HepG2 (cell line): Measurements from ENCODE around the gene MYCBP2. TPM values are rescaled to one million over a fixed set of nuclear protein-coding genes. Genes with fewer than 3 reads are reported as not detected.

Source experiments
- ATAC-seq: fragments of 200-7000 bp; cut with Tn5 transposase; 3 replicates; pipeline ENCODE4 v1.9.1; 2020; ENCODE audit warnings: mild to moderate bottlenecking, moderate library complexity
- BruUV-seq: library from RNA; stranded (reverse); fragments of 400-500 nt; replicated peaks from 2 replicates; lab custom pipeline; 2021; lab: Mats Ljungman, UMichigan
- CTCF ChIA-PET: fragments of 300-600 bp; formaldehyde crosslinking; extraction: SDS; loops from one replicate; lab custom pipeline; 2021; ENCODE audit warnings: low total read pairs, inconsistent platforms, low intra/inter-chr PET ratio; lab: Yijun Ruan, JAX
- POLR2A ChIA-PET: fragments of 350-600 bp; sonication (Branson Sonifier 250); formaldehyde crosslinking; loops from one replicate; lab custom pipeline; 2020; ENCODE audit warnings: antibody characterized with exemption, inconsistent platforms; lab: Yijun Ruan, JAX
- DNase-seq: peaks from one replicate; pipeline ENCODE4 v3.0.0-alpha.2; 2015; ENCODE audit warnings: low spot score
- FAIRE-seq: peaks from 3 replicates; lab custom pipeline; 2011; peaks lifted over from hg19 to GRCh38; lab: Jason Lieb, UNC
- H2AFZ ChIP-seq: one replicate; pipeline ENCODE4 v1.6.1; 2011; ENCODE audit warnings: low read length, inconsistent platforms
- H3K27ac ChIP-seq: fragments of 300-600 bp; 3 replicates; pipeline ENCODE4 v1.8.0; 2011; ENCODE audit warnings: mixed run types, mild to moderate bottlenecking, mixed read lengths, low read length, inconsistent platforms; ENCODE audit not compliant: insufficient read depth; ENCODE audit errors: extremely low read length
- H3K27me3 ChIP-seq, 2 experiments: fragments of 200-600 bp in 1 of 2; 2 replicates in 1 of 2; 3 replicates in 1 of 2; pipeline versions ENCODE4 v1.6.0 to v1.8.0; 2011; ENCODE audit warnings: low read length in 2 of 2, mild to moderate bottlenecking in 2 of 2, moderate library complexity in 2 of 2, inconsistent platforms in 1 of 2; ENCODE audit not compliant: insufficient read depth in 2 of 2, control insufficient read depth in 1 of 2
- H3K36me3 ChIP-seq, 2 experiments: fragments of 200-600 bp in 1 of 2; replicated peaks in 1 of 2; 2 replicates in 1 of 2; 3 replicates in 1 of 2; pipeline versions ENCODE4 v1.5.1 to v1.8.0; 2011; ENCODE audit warnings: low read length in 2 of 2, inconsistent platforms in 1 of 2; ENCODE audit not compliant: insufficient read depth in 2 of 2, control insufficient read depth in 1 of 2
- H3K4me1 ChIP-seq: 2 replicates; pipeline ENCODE4 v1.5.1; 2012; ENCODE audit warnings: low read length, inconsistent platforms; ENCODE audit not compliant: insufficient read depth
- H3K4me2 ChIP-seq: 2 replicates; pipeline ENCODE4 v1.6.0; 2011; ENCODE audit warnings: low read depth, low read length, inconsistent platforms
- H3K4me3 ChIP-seq, 3 experiments: fragments of 200-600 bp in 1 of 3; sonication (generic), shearing (Covaris generic) in 1 of 3; replicated peaks in 1 of 3; 2 replicates each; pipeline ENCODE4 v1.5.1; 2011 to 2016; ENCODE audit warnings: low read length in 3 of 3, inconsistent platforms in 2 of 3, low read depth in 2 of 3, mild to moderate bottlenecking in 2 of 3, control low read depth in 1 of 3, mixed read lengths in 1 of 3; ENCODE audit not compliant: insufficient read depth in 1 of 3
- H3K79me2 ChIP-seq: one replicate; pipeline ENCODE4 v1.6.1; 2011; ENCODE audit warnings: low read length, inconsistent platforms; ENCODE audit not compliant: insufficient read depth
- H3K9ac ChIP-seq: 2 replicates; pipeline ENCODE4 v1.6.0; 2011; ENCODE audit warnings: mild to moderate bottlenecking, low read depth, low read length, inconsistent platforms; ENCODE audit not compliant: insufficient read depth
- H3K9me3 ChIP-seq: 2 replicates; pipeline ENCODE4 v1.5.1; 2012; ENCODE audit warnings: mild to moderate bottlenecking, low read length
- H4K20me1 ChIP-seq: 2 replicates; pipeline ENCODE4 v1.6.0; 2011; ENCODE audit warnings: inconsistent platforms, mild to moderate bottlenecking, low read length, moderate library complexity; ENCODE audit not compliant: insufficient read depth
- ARID5B ChIP-seq: IDR thresholded peaks from 2 replicates; pipeline ENCODE4 v1.4.0; 2020; ENCODE audit warnings: mild to moderate bottlenecking, missing genetic modification reagents
- BORCS8-MEF2B ChIP-seq: sonication (generic); formaldehyde crosslinking; IDR thresholded peaks from 2 replicates; pipeline ENCODE4 v1.8.0; 2022; ENCODE audit warnings: mild to moderate bottlenecking, missing genetic modification reagents
- DPF2 ChIP-seq: sonication (generic); formaldehyde crosslinking; IDR thresholded peaks from 2 replicates; pipeline ENCODE4 v1.4.0; 2020; ENCODE audit warnings: mild to moderate bottlenecking, low read depth, missing genetic modification reagents, borderline replicate concordance
- GATAD2A ChIP-seq: IDR thresholded peaks from 2 replicates; pipeline ENCODE4 v1.6.1; 2016
- GRHL1 ChIP-seq: sonication (generic); formaldehyde crosslinking; conservative IDR thresholded peaks from 2 replicates; pipeline ENCODE4 v1.8.0; 2022; ENCODE audit warnings: missing genetic modification reagents
- HNF4A ChIP-seq: sonication (generic); formaldehyde crosslinking; IDR thresholded peaks from 2 replicates; pipeline ENCODE4 v1.4.0; 2020; ENCODE audit warnings: missing genetic modification reagents
- MEIS1 ChIP-seq: sonication (generic); formaldehyde crosslinking; IDR thresholded peaks from 2 replicates; pipeline ENCODE4 v1.9.0; 2021; ENCODE audit warnings: mild to moderate bottlenecking, missing genetic modification reagents, moderate library complexity, borderline replicate concordance
- NCOR1 ChIP-seq: fragments of 200-600 bp; sonication (generic); IDR thresholded peaks from 2 replicates; pipeline ENCODE4 v1.7.0; 2017; ENCODE audit warnings: antibody characterized with exemption, low read length, borderline replicate concordance
- NFIB ChIP-seq: sonication (generic); formaldehyde crosslinking; IDR thresholded peaks from 2 replicates; pipeline ENCODE4 v1.9.0; 2021; ENCODE audit warnings: missing genetic modification reagents, mild to moderate bottlenecking, borderline replicate concordance
- SNAI1 ChIP-seq: sonication (generic); formaldehyde crosslinking; IDR thresholded peaks from 2 replicates; pipeline ENCODE4 v1.5.0; 2020; ENCODE audit warnings: mild to moderate bottlenecking, missing genetic modification reagents, borderline replicate concordance
- SRF ChIP-seq: IDR thresholded peaks from 2 replicates; pipeline ENCODE4 v1.6.1; 2011; ENCODE audit warnings: mild to moderate bottlenecking, low read depth, low read length, moderate library complexity
- TEF ChIP-seq: sonication (generic); formaldehyde crosslinking; IDR thresholded peaks from 2 replicates; pipeline ENCODE4 v1.5.0; 2020; ENCODE audit warnings: missing genetic modification reagents
- TFDP2 ChIP-seq: sonication (generic); formaldehyde crosslinking; IDR thresholded peaks from 2 replicates; pipeline ENCODE4 v1.4.0; 2020; ENCODE audit warnings: missing genetic modification reagents
- ZNF414 ChIP-seq: sonication (generic); formaldehyde crosslinking; IDR thresholded peaks from 2 replicates; pipeline ENCODE4 v1.5.0; 2020; ENCODE audit warnings: missing genetic modification reagents
- WGBS: methylation state at CpG from one replicate; pipeline ENCODE4 v1.1.6; 2017; ENCODE audit warnings: low lambda C conversion rate; 5-methylcytosine and 5-hydroxymethylcytosine counted together
- in situ Hi-C: cut with HindIII; loops from 2 replicates; pipeline ENCODE4 v1.10.0; 2017; ENCODE audit warnings: low pct_unique_long_range_greater_than_20kb; ENCODE audit not compliant: extremely low pct_ligation_motif_present
- intact Hi-C: fragments of 100-400 bp; cut with micrococcal nuclease; formaldehyde crosslinking; loops from one replicate; pipeline ENCODE4 v1.10.0; 2022; ENCODE audit not compliant: unreplicated experiment
- polyA plus RNA-seq, 8 experiments: library from polyadenylated mRNA; depleted of rRNA in 3 of 8; stranded (reverse) in 7 of 8; unstranded in 1 of 8; fragments of >200 nt; fragmentation: Illumina TruSeq in 4 of 8; extraction: Trizol in 4 of 8; gene quantifications; 2 replicates each; pipeline versions ENCODE4 v1.2.1 to v1.2.3, GENCODE V29; 2011 to 2016; ENCODE audit warnings: low read depth in 4 of 8, missing spikeins in 1 of 8, mixed read lengths in 1 of 8; ENCODE audit not compliant: insufficient read depth in 1 of 8
- total RNA-seq, 5 experiments: library from RNA; depleted of rRNA; stranded (reverse); fragments of >200 nt; fragmentation: Illumina TruSeq; extraction: Trizol; gene quantifications; 2 replicates each; pipeline ENCODE4 v1.2.3, GENCODE V29; 2016; ENCODE audit warnings: low read depth in 1 of 5
- TF ChIP-seq, protein P1 (sequence below): sonication (generic); formaldehyde crosslinking; IDR thresholded peaks from 2 replicates; pipeline ENCODE4 v1.4.0; 2020; ENCODE audit warnings: low read depth, mild to moderate bottlenecking, missing genetic modification reagents

Gene MYCBP2
- total and polyA plus RNA-seq, 2 of the 13 experiments (the other 11 are each of a cell fraction or from before 2014, with no cell fraction given): 16.3 to 35.3 TPM

DNA sequence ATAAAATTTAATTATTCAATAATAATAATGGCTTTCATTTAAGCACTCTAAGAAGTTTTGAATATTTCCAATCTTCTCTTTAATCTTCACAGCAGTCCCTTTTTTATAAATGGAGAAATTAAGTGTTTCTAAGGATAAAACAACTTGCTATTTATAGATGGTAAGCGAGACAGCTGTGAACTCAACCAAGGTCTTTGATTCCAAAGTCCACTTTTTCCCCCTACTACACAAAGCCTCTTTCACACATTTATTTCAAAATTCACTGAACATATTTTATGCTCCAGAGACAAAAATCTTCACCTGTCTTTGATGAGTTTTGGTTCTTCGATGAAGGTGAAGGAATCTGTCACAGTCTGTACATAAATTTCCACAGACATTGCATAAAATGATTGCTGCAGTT lies 265.5 kb downstream of the MYCBP2 start:
- POLR2A ChIA-PET: no interaction called here
- Histone ChIP-seq H3K27ac (peak overlapping the region; percentile 18), H3K9me3 (no peaks in the 10 kb centered on the region), H3K36me3 (peaks cover 2 to 31% of the 10 kb centered on the region in 2 experiments; a peak in 4 of 5 replicates), H3K79me2 (no peaks in the 10 kb centered on the region), H3K4me2 (peak overlapping the region; percentile 23; the same call in 1 of the 2 replicates), H4K20me1 (no peaks in the 10 kb centered on the region), H3K27me3 (no peaks in the 10 kb centered on the region; a peak in 1 of 5 replicates), H2AFZ (no peak overlapping the region), H3K4me1 (peaks cover 13% of the 10 kb centered on the region), H3K4me3 (no peak overlapping the region), H3K9ac (no peak overlapping the region)
- FAIRE-seq (no peak), ATAC-seq (peak; percentile 41; the same call in 2 of the 3 replicates), DNase-seq (peak; percentile 52)
- CTCF ChIA-PET: no interaction called here
- BruUV-seq: no TSS peak
- intact Hi-C loops (loop anchor here (5.0 kb wide), 1 partner anchor 34 kb away; the partner anchor contains the start of gene FBXL3), in situ Hi-C loops (no loop called here)
- 47% methylated on average over 2 of the region's 2 CpGs for WGBS
- no peak for TF ChIP-seq ZNF414 (CRISPR knock-in tag)
- TF ChIP-seq NCOR1: peak; percentile 52; the same call in 1 of the 2 replicates
- TF ChIP-seq SRF: no peak
- TF ChIP-seq DPF2 (CRISPR knock-in tag): no peak
- no peak for TF ChIP-seq MEIS1
- TF ChIP-seq, protein P1, sequence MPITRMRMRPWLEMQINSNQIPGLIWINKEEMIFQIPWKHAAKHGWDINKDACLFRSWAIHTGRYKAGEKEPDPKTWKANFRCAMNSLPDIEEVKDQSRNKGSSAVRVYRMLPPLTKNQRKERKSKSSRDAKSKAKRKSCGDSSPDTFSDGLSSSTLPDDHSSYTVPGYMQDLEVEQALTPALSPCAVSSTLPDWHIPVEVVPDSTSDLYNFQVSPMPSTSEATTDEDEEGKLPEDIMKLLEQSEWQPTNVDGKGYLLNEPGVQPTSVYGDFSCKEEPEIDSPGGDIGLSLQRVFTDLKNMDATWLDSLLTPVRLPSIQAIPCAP: no peak
- peak; percentile 56; the same call in 1 of the 2 replicates for TF ChIP-seq ARID5B (CRISPR knock-in tag)
- TF ChIP-seq GATAD2A (CRISPR knock-in tag): 0 out of 2 replicates have a peak, but pooled peaks have one; percentile 33
- TF ChIP-seq TEF: no peak
- no peak for TF ChIP-seq GRHL1 (CRISPR knock-in tag)
- no peak for TF ChIP-seq NFIB (CRISPR knock-in tag)
- no peak for TF ChIP-seq SNAI1 (CRISPR knock-in tag)
- TF ChIP-seq BORCS8-MEF2B (CRISPR knock-in tag): no peak
- no peak for TF ChIP-seq TFDP2
- peak; percentile 64 for TF ChIP-seq HNF4A (CRISPR knock-in tag)
